K562 (cell line): ENCODE results near the gene SDS. TPM values are rescaled to one million over a fixed set of nuclear protein-coding genes. Genes with fewer than 3 reads are reported as not detected.

ENCODE experiments used
- ATAC-seq: fragments of 200-7000 bp; cut with Tn5 transposase; 3 replicates; pipeline ENCODE4 v1.9.1; 2020; ENCODE audit warnings: moderate library complexity
- BruUV-seq: library from RNA; stranded (reverse); fragments of 400-500 nt; replicated peaks from 2 replicates; lab custom pipeline; 2021; lab: Mats Ljungman, UMichigan
- CTCF ChIA-PET: fragments of 300-600 bp; formaldehyde crosslinking; extraction: SDS; loops from one replicate; lab custom pipeline; 2021; ENCODE audit warnings: low intra/inter-chr PET ratio; lab: Yijun Ruan, JAX
- POLR2A ChIA-PET: fragments of 300-600, 350-650 bp; sonication (Branson Sonifier 250); formaldehyde crosslinking; extraction: SDS; loops from one replicate; lab custom pipeline; 2021; ENCODE audit warnings: antibody characterized with exemption, inconsistent platforms; lab: Yijun Ruan, JAX
- DNase-seq, 4 experiments: peaks; one replicate each; pipeline versions ENCODE4 v3.0.0 to v3.0.0-alpha.2; 2011 to 2018; ENCODE audit warnings: low spot score in 3 of 4, mixed read lengths in 3 of 4; ENCODE audit errors: extremely low read depth in 1 of 4
- FAIRE-seq: peaks from 2 replicates; lab custom pipeline; 2011; peaks lifted over from hg19 to GRCh38; lab: Jason Lieb, UNC
- H2AFZ ChIP-seq: 2 replicates; pipeline ENCODE4 v1.6.0; 2011; ENCODE audit warnings: low read depth, low read length, control low read depth, inconsistent platforms
- H3K27ac ChIP-seq: fragments of 200-600 bp; 3 replicates; pipeline ENCODE4 v1.8.0; 2011; ENCODE audit warnings: low read depth, mild to moderate bottlenecking, control low read depth, inconsistent platforms, low read length, moderate library complexity, mixed read lengths; ENCODE audit errors: extremely low read depth
- H3K27me3 ChIP-seq, 2 experiments: fragments of 300-600 bp in 1 of 2; 2 replicates in 1 of 2; 3 replicates in 1 of 2; pipeline versions ENCODE4 v1.6.0 to v1.8.0; 2011; ENCODE audit warnings: inconsistent platforms in 2 of 2, low read length in 2 of 2, mild to moderate bottlenecking in 1 of 2, mixed read lengths in 1 of 2, moderate library complexity in 1 of 2; ENCODE audit not compliant: control insufficient read depth in 2 of 2, insufficient read depth in 2 of 2
- H3K36me3 ChIP-seq: fragments of 300-600 bp; 3 replicates; pipeline ENCODE4 v1.8.0; 2011; ENCODE audit warnings: mild to moderate bottlenecking, low read length, inconsistent platforms; ENCODE audit not compliant: control insufficient read depth, insufficient read depth
- H3K4me1 ChIP-seq, 2 experiments: fragments of 200-600 bp in 1 of 2; replicated peaks in 1 of 2; 2 replicates in 1 of 2; 3 replicates in 1 of 2; pipeline versions ENCODE4 v1.5.1 to v1.8.0; 2011; ENCODE audit warnings: inconsistent platforms in 2 of 2, low read length in 2 of 2, mild to moderate bottlenecking in 1 of 2, mixed read lengths in 1 of 2, moderate library complexity in 1 of 2; ENCODE audit not compliant: control insufficient read depth in 2 of 2, insufficient read depth in 2 of 2
- H3K4me2 ChIP-seq: 2 replicates; pipeline ENCODE4 v1.6.1; 2011; ENCODE audit warnings: low read length, control low read depth, inconsistent platforms, mixed read lengths; ENCODE audit not compliant: insufficient read depth
- H3K4me3 ChIP-seq: fragments of 200-600 bp; sonication (generic), shearing (Covaris generic); 2 replicates; pipeline ENCODE4 v1.5.1; 2016; ENCODE audit warnings: control low read depth, inconsistent platforms
- H3K79me2 ChIP-seq: fragments of 200-600 bp; 3 replicates; pipeline ENCODE4 v1.8.0; 2011; ENCODE audit warnings: low read length, inconsistent platforms; ENCODE audit not compliant: control insufficient read depth, insufficient read depth
- H3K9ac ChIP-seq, 2 experiments: 2 replicates each; pipeline versions ENCODE4 v1.6.0 to v1.6.1; 2011; ENCODE audit warnings: low read depth in 2 of 2, low read length in 2 of 2, control low read depth in 1 of 2, inconsistent platforms in 1 of 2, mild to moderate bottlenecking in 1 of 2, mixed read lengths in 1 of 2; ENCODE audit not compliant: insufficient read depth in 1 of 2
- H3K9me1 ChIP-seq: one replicate; pipeline ENCODE4 v1.6.0; 2011; ENCODE audit warnings: inconsistent platforms, mild to moderate bottlenecking, low read length, moderate library complexity; ENCODE audit not compliant: control insufficient read depth, insufficient read depth
- H3K9me3 ChIP-seq: replicated peaks from 2 replicates; pipeline ENCODE4 v1.5.1; 2011; ENCODE audit warnings: low read depth, low read length, inconsistent platforms; ENCODE audit not compliant: control insufficient read depth, insufficient read depth
- H4K20me1 ChIP-seq: replicated peaks from 2 replicates; pipeline ENCODE4 v1.6.1; 2011; ENCODE audit warnings: low read length, inconsistent platforms, mixed read lengths; ENCODE audit not compliant: control insufficient read depth, insufficient read depth
- FUS ChIP-seq: fragments of 200-400 bp; formaldehyde crosslinking; optimal IDR thresholded peaks from 2 replicates; pipeline ENCODE3; 2017; ENCODE audit warnings: low read depth, low read length
- HDAC1 ChIP-seq, 2 experiments: fragments of 450-650 bp; IDR thresholded peaks; 2 replicates each; pipeline ENCODE4 v1.6.1; 2016 to 2017; ENCODE audit warnings: inconsistent platforms in 1 of 2, mild to moderate bottlenecking in 1 of 2, moderate library complexity in 1 of 2
- MYBL2 ChIP-seq, 2 experiments: fragments of 450-650 bp in 1 of 2; sonication (generic) in 1 of 2; formaldehyde crosslinking in 1 of 2; IDR thresholded peaks; 2 replicates each; pipeline versions ENCODE4 v1.6.1 to v1.8.1; 2017 to 2022; ENCODE audit warnings: borderline replicate concordance in 1 of 2, inconsistent platforms in 1 of 2, low read depth in 1 of 2, mild to moderate bottlenecking in 1 of 2, missing genetic modification reagents in 1 of 2, moderate library complexity in 1 of 2
- TRIM24 ChIP-seq, 2 experiments: fragments of 450-650 bp; IDR thresholded peaks; 2 replicates each; pipeline ENCODE4 v1.6.1; 2016
- WGBS: fragments of 100-300 bp; shearing (Covaris generic); methylation state at CpG from one replicate; pipeline ENCODE4 v1.1.6; 2016; ENCODE audit warnings: low coverage, mixed read lengths; ENCODE audit not compliant: insufficient coverage; ENCODE audit errors: missing lambda C conversion rate; 5-methylcytosine and 5-hydroxymethylcytosine counted together
- in situ Hi-C: fragments of 300-500 bp; cut with MboI; formaldehyde crosslinking; loops from 4 replicates; pipeline ENCODE4 v1.15.0; 2018; ENCODE audit warnings: inconsistent platforms, mixed read lengths
- intact Hi-C: fragments of 100-400 bp; cut with micrococcal nuclease; formaldehyde crosslinking; loops from 2 replicates; pipeline ENCODE4 v1.14.2; 2022
- polyA plus RNA-seq, 8 experiments: library from polyadenylated mRNA; depleted of rRNA in 4 of 8; stranded (reverse) in 5 of 8; unstranded in 3 of 8; fragments of >200 nt; fragmentation: Nextera tagmentation in 2 of 8; fragmentation: Illumina TruSeq in 1 of 8; extraction: Ambion mirVana in 2 of 8; extraction: Trizol in 1 of 8; gene quantifications; 2 replicates each; pipeline versions ENCODE4 v1.2.1 to v1.2.3, GENCODE V29; 2011 to 2014; ENCODE audit warnings: inconsistent platforms in 1 of 8, missing spikeins in 1 of 8
- total RNA-seq, 7 experiments: library from RNA; depleted of rRNA in 6 of 7; stranded (reverse); fragments of >200 nt in 6 of 7; fragmentation: Illumina TruSeq in 2 of 7; extraction: Trizol in 2 of 7; gene quantifications; 2 replicates each; pipeline versions ENCODE4 v1.2.1 to v1.2.3, GENCODE V29; 2011 to 2021; ENCODE audit warnings: low replicate concordance in 1 of 7
- TF ChIP-seq, protein P1 (sequence below): fragments of 450-650 bp; formaldehyde crosslinking; IDR thresholded peaks from 2 replicates; pipeline ENCODE4 v1.4.0; 2020; ENCODE audit warnings: mild to moderate bottlenecking, moderate library complexity

SDS gene
- total and polyA plus RNA-seq, 9 of the 15 experiments (the other 6 are each of a cell fraction or from before 2014, with no cell fraction given) = 0.07 to 1.1 (median 0.12) TPM; not detected in 1

DNA sequence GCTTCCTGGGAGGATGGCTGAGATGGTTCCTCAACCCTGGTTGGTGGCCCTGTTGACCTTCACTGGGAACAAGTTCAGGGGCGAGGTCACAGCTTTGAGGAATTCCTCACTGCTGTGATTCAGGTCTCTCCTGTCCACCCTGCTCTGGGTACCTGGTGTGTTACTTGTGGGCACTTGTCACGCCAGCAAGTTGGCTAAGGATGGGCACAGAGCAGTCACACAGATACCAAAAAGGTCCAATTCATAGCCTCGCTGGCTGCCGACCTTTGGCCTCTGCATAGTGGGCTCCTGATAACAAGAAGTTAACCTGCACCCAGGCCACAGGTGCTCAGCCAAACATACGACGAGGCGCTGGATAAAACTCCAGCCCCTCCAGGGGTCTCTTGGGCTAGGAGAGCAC lies 11.2 kb downstream of the SDS start:
- ChIA-PET POLR2A (interaction anchor here (0.7 to 1.1 kb wide), 7 partner anchors 8 to 58 kb away, joined by 3 to 11 read pairs (median 3); partner anchors contain the start of gene SLC8B1), CTCF (no interaction called here)
- DNase-seq (no peak), FAIRE-seq (no peak), ATAC-seq (no peak)
- no peak overlapping the region for H3K4me2 ChIP-seq
- no peak overlapping the region for H3K27ac ChIP-seq
- no peak overlapping the region for H2AFZ ChIP-seq
- intact Hi-C loops (no loop called here), in situ Hi-C loops (no loop called here)
- H4K20me1 ChIP-seq = no peaks in the 10 kb centered on the region
- H3K9me3 ChIP-seq = no peaks in the 10 kb centered on the region
- no peaks in the 10 kb centered on the region for H3K9me1 ChIP-seq
- peaks cover 0 to 11% of the 10 kb centered on the region in 2 experiments; a peak in 2 of 5 replicates for H3K4me1 ChIP-seq
- no peak overlapping the region for H3K9ac ChIP-seq
- TF ChIP-seq FUS (no peak), HDAC1 (IDR thresholded peaks at IDR 0.05) (no peak), TRIM24 (IDR thresholded peaks at IDR 0.05) (no peak), MYBL2 (IDR thresholded peaks at IDR 0.05; ENCODE audit: low read depth) (no peak), MYBL2 (CRISPR knock-in tag; IDR thresholded peaks at IDR 0.05; ENCODE audit: borderline replicate concordance) (no peak)
- TF ChIP-seq, protein P1, sequence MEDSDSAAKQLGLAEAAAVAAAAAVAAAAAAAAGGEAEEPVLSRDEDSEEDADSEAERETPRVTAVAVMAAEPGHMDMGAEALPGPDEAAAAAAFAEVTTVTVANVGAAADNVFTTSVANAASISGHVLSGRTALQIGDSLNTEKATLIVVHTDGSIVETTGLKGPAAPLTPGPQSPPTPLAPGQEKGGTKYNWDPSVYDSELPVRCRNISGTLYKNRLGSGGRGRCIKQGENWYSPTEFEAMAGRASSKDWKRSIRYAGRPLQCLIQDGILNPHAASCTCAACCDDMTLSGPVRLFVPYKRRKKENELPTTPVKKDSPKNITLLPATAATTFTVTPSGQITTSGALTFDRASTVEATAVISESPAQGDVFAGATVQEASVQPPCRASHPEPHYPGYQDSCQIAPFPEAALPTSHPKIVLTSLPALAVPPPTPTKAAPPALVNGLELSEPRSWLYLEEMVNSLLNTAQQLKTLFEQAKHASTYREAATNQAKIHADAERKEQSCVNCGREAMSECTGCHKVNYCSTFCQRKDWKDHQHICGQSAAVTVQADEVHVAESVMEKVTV = no peak
- H3K4me3 ChIP-seq = no peak overlapping the region
- H3K79me2 ChIP-seq = no peaks in the 10 kb centered on the region
- peaks cover 22% of the 10 kb centered on the region; the same call in 1 of the 3 replicates for H3K36me3 ChIP-seq
- WGBS = 56% methylated on average over 7 of the region's 7 CpGs
- no TSS peak for BruUV-seq
- no peaks in the 10 kb centered on the region for H3K27me3 ChIP-seq
